Mucosa of gallbladder (tissue), 1 donor: ENCODE data around the gene CD27. TPM values are rescaled to one million over a fixed set of nuclear protein-coding genes. Genes with fewer than 3 reads are reported as not detected.
A peak's percentile ranks its signal among the peaks of the same experiment; 100 is the strongest.
"Not testable (repeated sequence)": the region's sequence is repeated elsewhere in the genome, so short reads cannot be mapped to it uniquely, and the experiment has no call there.

ENCODE experiments used
- DNase-seq: peaks from one replicate; pipeline ENCODE4 v3.0.0-alpha.2; 2020; ENCODE audit warnings: low spot score
- total RNA-seq: library from RNA; stranded (reverse); gene quantifications from one replicate; pipeline ENCODE4 v1.2.1, GENCODE V29; 2021
- donor health status: DM: no; HTN: no; CAD: no.

Gene CD27
- total RNA-seq, result 3.8 TPM

- no peak for DNase-seq
These were observed at the start of gene CD27 for GRCh38 chr12:6444704-6445688. Gene CD27, plus strand, starts transcription at chr12:6444955. Its CDS starts 141 bp downstream, at chr12:6445096.

- DNase-seq, result no peak
These were observed 48.7 kb upstream of the CD27 start for GRCh38 chr12:6396031-6396430.

- DNase-seq, result no peak
These were observed 44.7 kb upstream of the CD27 start for GRCh38 chr12:6399884-6400644.

GRCh38 chr12:6404390-6404789 is 40.4 kb upstream of the CD27 start:
- DNase-seq, result no peak

- DNase-seq, result no peak
These were observed 38.8 kb upstream of the CD27 start for GRCh38 chr12:6405963-6406362.

GRCh38 chr12:6407236-6407954 is 37.4 kb upstream of the CD27 start:
- no peak for DNase-seq

GRCh38 chr12:6416596-6416995 is 28.2 kb upstream of the CD27 start:
- DNase-seq, result no peak

- no peak for DNase-seq
These were observed 26.0 kb upstream of the CD27 start for GRCh38 chr12:6418796-6419195.

- DNase-seq, result no peak
These were observed 24.4 kb upstream of the CD27 start for GRCh38 chr12:6420364-6420763.

- peak; percentile 91 for DNase-seq
These were observed 21.3 kb upstream of the CD27 start for GRCh38 chr12:6423267-6424007.

GRCh38 chr12:6424008-6424347 is 20.8 kb upstream of the CD27 start:
- no peak for DNase-seq

- DNase-seq, result no peak
These were observed 19.9 kb upstream of the CD27 start for GRCh38 chr12:6424866-6425265.

GRCh38 chr12:6425590-6426531 is 18.9 kb upstream of the CD27 start:
- no peak for DNase-seq

- DNase-seq, result no peak
These were observed 17.7 kb upstream of the CD27 start for GRCh38 chr12:6426882-6427671.

GRCh38 chr12:6427796-6428195 is 17.0 kb upstream of the CD27 start:
- not testable (repeated sequence) for DNase-seq

- DNase-seq, result no peak
These were observed 16.4 kb upstream of the CD27 start for GRCh38 chr12:6428326-6428725.

- peak; percentile 70 for DNase-seq
These were observed 14.4 kb upstream of the CD27 start for GRCh38 chr12:6430124-6430989.

GRCh38 chr12:6432991-6433390 is 11.8 kb upstream of the CD27 start:
- no peak for DNase-seq
